H1 (cell line): ENCODE measurements around the gene MCHR2. TPM values are rescaled to one million over a fixed set of nuclear protein-coding genes. Genes with fewer than 3 reads are reported as not detected.

Source experiments
- CBX5 ChIP-seq: fragments of 300-800, 300-1000 bp; sonication (generic); IDR thresholded peaks from 2 replicates; pipeline ENCODE4 v1.7.1; 2016; ENCODE audit warnings: antibody characterized with exemption, low read length, low read depth
- CTBP2 ChIP-seq: IDR thresholded peaks from 2 replicates; pipeline ENCODE4 v1.7.0; 2011; ENCODE audit warnings: borderline replicate concordance, mild to moderate bottlenecking, moderate library complexity, mixed read lengths, low read length; ENCODE audit not compliant: insufficient read depth, insufficient read length
- HDAC6 ChIP-seq: IDR thresholded peaks from one replicate; pipeline ENCODE4 v1.7.1; 2012; ENCODE audit warnings: low read depth, mild to moderate bottlenecking, inconsistent platforms, low read length, moderate library complexity
- MAFK ChIP-seq: IDR thresholded peaks from 2 replicates; pipeline ENCODE4 v1.6.1; 2012; ENCODE audit warnings: low read depth, mild to moderate bottlenecking, improper control_type of control experiment, low read length
- POLR2AphosphoS5 ChIP-seq: IDR thresholded peaks from 2 replicates; pipeline ENCODE4 v1.6.1; 2011; ENCODE audit warnings: low read depth, low read length
- SP2 ChIP-seq: IDR thresholded peaks from 2 replicates; pipeline ENCODE4 v1.6.1; 2012; ENCODE audit warnings: mild to moderate bottlenecking, low read length, inconsistent platforms
- SRF ChIP-seq: IDR thresholded peaks from 2 replicates; pipeline ENCODE4 v1.6.1; 2011; ENCODE audit warnings: mild to moderate bottlenecking, low read depth, low read length, moderate library complexity
- ZNF274 ChIP-seq: IDR thresholded peaks from 2 replicates; pipeline ENCODE4 v1.7.0; 2012; ENCODE audit warnings: low read length, borderline replicate concordance; ENCODE audit errors: extremely low read depth
- polyA plus RNA-seq, 7 experiments: library from polyadenylated mRNA; depleted of rRNA in 3 of 7; stranded (reverse) in 5 of 7; unstranded in 2 of 7; fragments of >200 nt in 5 of 7; fragments of 200-250 nt in 2 of 7; gene quantifications; 1 replicate in 5 of 7; 2 replicates in 1 of 7; 4 replicates in 1 of 7; pipeline versions ENCODE4 v1.2.1 to v1.2.3, GENCODE V29; 2011 to 2013; ENCODE audit warnings: missing spikeins in 2 of 7, mixed read lengths in 2 of 7
- total RNA-seq: library from RNA; stranded (reverse); fragmentation: NEBNext Ultra II Directional; extraction: Animal tissue kit (Norgen Biotek cat#: 25700); gene quantifications from 2 replicates; pipeline ENCODE4 v1.2.1, GENCODE V29; 2021

The MCHR2 gene
- total and polyA plus RNA-seq, 2 of the 8 experiments (the other 6 are each of a cell fraction or from before 2014, with no cell fraction given), result not detected

GRCh38 chr6:99885051-99885450 is 109.0 kb downstream of the MCHR2 start (continued):
- no peak for TF ChIP-seq ZNF274
- TF ChIP-seq POLR2AphosphoS5, result no peak
- no peak for TF ChIP-seq SP2
- TF ChIP-seq MAFK, result no peak
- no peak for TF ChIP-seq CTBP2
- TF ChIP-seq SRF, result no peak
- TF ChIP-seq CBX5, result no peak
- no peak for TF ChIP-seq HDAC6
